Activated T-helper 17 cell treated with anti-CD3 and anti-CD28 coated beads, Interleukin-2, amount 50 U/mL, for 72 hours (primary cell): ENCODE results near the gene SCN2B. TPM values are rescaled to one million over a fixed set of nuclear protein-coding genes. Genes with fewer than 3 reads are reported as not detected.

Experiments
- ATAC-seq: fragments of 150-1000 bp; cut with Tn5 transposase; replicated peaks from 2 replicates; pipeline ENCODE4 v1.10.0; 2021; ENCODE audit warnings: mild to moderate bottlenecking, moderate library complexity
- H3K27ac Mint-ChIP-seq: one replicate; pipeline ENCODE4 v1.8.0; 2022; ENCODE audit warnings: mixed read lengths
- H3K27me3 Mint-ChIP-seq: one replicate; pipeline ENCODE4 v1.8.0; 2022; ENCODE audit warnings: mixed read lengths
- H3K36me3 Mint-ChIP-seq: one replicate; pipeline ENCODE4 v1.8.0; 2022; ENCODE audit warnings: low read depth, mild to moderate bottlenecking, mixed read lengths
- H3K4me1 Mint-ChIP-seq: one replicate; pipeline ENCODE4 v1.8.0; 2022; ENCODE audit warnings: mixed read lengths
- H3K4me3 Mint-ChIP-seq: one replicate; pipeline ENCODE4 v1.8.0; 2022; ENCODE audit warnings: mild to moderate bottlenecking, mixed read lengths
- H3K9me3 Mint-ChIP-seq: one replicate; pipeline ENCODE4 v1.8.0; 2022; ENCODE audit warnings: mixed read lengths
- total RNA-seq, 2 donors: library from RNA; stranded (reverse); gene quantifications; one replicate each; pipeline ENCODE4 v1.2.3, GENCODE V29; 2022

Gene SCN2B
- total RNA-seq, 2 donors from 2014 or later = 0.11 TPM; not detected in 1

DNA sequence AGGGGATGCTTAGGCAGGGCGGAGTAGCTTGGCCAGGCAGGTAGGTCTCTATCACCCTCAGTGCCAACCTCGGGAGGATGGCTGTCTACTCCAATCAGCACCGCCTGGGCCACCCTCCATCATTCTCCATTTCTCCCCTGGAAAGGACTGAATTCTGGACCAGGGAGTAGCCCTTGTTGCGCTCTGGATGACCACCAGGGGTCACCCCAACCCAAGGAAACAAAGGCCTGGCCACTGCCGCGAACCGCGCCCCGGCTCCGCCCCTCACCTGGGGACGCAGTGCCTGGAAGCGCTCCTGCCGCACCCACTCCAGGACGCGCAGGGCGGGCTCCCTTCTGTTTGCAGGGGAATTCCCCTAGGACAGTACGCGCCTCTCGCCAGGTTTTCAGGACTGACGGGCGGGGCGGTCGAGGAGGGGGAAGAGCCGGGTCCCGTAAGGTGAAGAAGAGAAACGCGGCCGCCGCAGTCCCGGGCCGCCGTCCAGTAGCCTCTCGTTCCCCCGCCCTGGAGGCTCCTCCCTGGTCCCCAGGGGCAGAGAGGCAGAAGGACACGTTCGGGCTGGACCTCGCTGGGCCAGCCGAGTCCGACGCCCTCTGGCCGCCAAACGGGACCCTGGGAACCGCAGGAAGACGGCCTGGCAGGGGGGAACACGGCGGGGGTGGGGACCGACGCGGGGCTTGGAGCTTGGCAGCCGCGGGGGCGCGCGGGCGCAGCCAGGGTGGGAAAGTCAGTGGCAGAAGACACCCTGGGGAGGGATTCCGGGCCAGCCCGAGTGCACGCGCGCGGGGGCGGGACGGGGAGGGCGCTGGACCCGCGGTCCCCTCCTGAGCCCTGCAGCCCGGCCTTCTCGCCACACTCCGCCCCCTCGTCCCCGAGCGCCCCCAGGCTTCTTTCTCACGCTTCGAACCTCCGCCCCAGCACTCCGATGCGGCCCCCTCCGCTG, 30.9 kb downstream of the SCN2B start:
- no peaks in the 10 kb centered on the region for H3K36me3 Mint-ChIP-seq
- H3K4me3 Mint-ChIP-seq = peak overlapping the region; percentile 83
- peak; percentile 99 for ATAC-seq

GRCh38 chr11:118144301-118145268, 31.9 kb downstream of the SCN2B start:
- Mint-ChIP-seq H3K4me3 (peak overlapping the region; percentile 83), H3K36me3 (no peaks in the 10 kb centered on the region), H3K9me3 (no peaks in the 10 kb centered on the region), H3K4me1 (no peaks in the 10 kb centered on the region), H3K27me3 (peaks cover 38% of the 10 kb centered on the region), H3K27ac (no peak overlapping the region)
- no peak for ATAC-seq

More for the DNA sequence above, 30.9 kb downstream of the SCN2B start:
- Mint-ChIP-seq H3K27me3 (peaks cover 32% of the 10 kb centered on the region), H3K4me1 (no peaks in the 10 kb centered on the region), H3K9me3 (no peaks in the 10 kb centered on the region), H3K27ac (peak overlapping the region; percentile 77)

- no peak for ATAC-seq
- Mint-ChIP-seq H3K27ac (no peak overlapping the region), H3K9me3 (no peaks in the 10 kb centered on the region), H3K36me3 (no peaks in the 10 kb centered on the region), H3K4me3 (no peak overlapping the region), H3K27me3 (peaks cover 44% of the 10 kb centered on the region), H3K4me1 (no peaks in the 10 kb centered on the region)
Observed at GRCh38 chr11:118143661-118144185, 32.7 kb downstream of the SCN2B start.

DNA sequence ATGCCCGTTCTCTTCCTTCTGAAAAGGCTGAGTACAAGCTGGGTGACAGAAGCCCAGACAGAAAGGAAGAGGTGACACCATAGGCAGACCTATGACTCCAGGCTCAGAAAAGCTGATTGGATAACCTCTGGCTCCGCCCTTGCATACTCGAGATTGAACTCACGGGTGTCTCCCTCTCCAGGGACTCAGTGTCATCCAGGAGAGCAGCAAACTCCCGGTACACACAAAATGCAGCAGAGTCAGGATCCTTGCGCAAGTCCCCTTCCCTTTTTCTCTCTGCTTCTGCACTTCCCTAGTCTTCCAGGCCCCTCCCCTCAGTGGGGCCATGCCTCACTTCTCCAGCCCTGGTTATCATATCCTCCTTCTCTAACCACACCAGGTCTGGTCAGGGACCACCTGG, 33.6 kb downstream of the SCN2B start:
- Mint-ChIP-seq H3K36me3 (no peaks in the 10 kb centered on the region), H3K27me3 (peaks cover 48% of the 10 kb centered on the region), H3K4me3 (no peak overlapping the region), H3K9me3 (no peaks in the 10 kb centered on the region), H3K4me1 (no peaks in the 10 kb centered on the region), H3K27ac (no peak overlapping the region)
- no peak for ATAC-seq

- no peaks in the 10 kb centered on the region for H3K4me1 Mint-ChIP-seq
- H3K27me3 Mint-ChIP-seq = peaks cover 48% of the 10 kb centered on the region
- no peaks in the 10 kb centered on the region for H3K36me3 Mint-ChIP-seq
- H3K4me3 Mint-ChIP-seq = no peak overlapping the region
- no peak for ATAC-seq
- no peaks in the 10 kb centered on the region for H3K9me3 Mint-ChIP-seq
- peak overlapping the region; percentile 3 for H3K27ac Mint-ChIP-seq
Observed at GRCh38 chr11:118142081-118142480, 34.4 kb downstream of the SCN2B start.

DNA sequence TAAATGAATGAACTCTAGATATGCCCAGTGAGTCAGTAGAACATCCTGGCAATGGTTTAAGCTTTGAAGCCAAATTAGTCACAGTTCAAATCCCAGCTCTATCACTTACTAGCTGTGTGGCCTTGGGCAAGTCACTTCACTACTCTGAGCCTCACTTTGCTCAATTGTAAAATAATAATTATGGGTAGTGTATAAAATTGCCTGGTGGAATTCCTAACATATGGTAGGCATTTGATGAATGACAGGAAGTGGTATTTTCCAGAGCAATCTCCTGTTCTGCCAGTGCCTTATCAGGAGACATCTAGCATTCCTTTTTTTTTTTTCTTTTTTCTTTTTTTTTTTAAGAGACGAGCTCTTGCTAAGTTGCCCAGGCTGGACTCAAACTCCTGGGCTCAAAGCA, 36.9 kb downstream of the SCN2B start:
- H3K4me1 Mint-ChIP-seq = no peaks in the 10 kb centered on the region
- no peaks in the 10 kb centered on the region for H3K36me3 Mint-ChIP-seq
- H3K27ac Mint-ChIP-seq = no peak overlapping the region
- no peaks in the 10 kb centered on the region for H3K9me3 Mint-ChIP-seq
- no peak overlapping the region for H3K4me3 Mint-ChIP-seq
- H3K27me3 Mint-ChIP-seq = peaks cover 54% of the 10 kb centered on the region
- ATAC-seq = peak; percentile 69

DNA sequence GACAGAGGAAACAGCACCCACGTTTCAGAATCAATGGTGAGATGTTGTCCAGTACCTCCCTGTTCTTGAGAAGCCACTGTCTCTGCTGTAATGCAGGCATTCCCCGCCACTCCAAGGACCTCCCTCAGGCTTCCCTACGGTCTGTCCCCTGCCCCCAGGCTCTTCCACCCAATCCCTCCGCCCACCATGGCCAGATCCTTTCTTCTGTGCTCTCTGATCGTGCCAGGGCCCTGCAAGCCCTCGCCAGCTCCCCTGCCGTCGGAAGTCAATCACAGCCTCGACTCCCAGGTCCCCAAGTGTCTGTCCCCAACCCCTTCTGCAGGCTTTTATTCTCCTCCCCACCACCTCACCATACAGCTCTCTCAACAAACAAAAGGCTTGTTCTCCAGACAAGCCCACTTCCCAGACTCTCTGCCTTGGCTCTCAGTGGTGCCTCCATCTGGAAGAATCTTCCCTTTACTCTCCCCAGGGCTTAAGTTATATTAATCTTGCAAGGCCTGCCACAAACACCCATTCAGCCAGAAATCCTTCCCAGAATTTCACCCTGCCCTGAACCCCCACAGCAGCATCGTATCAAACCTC, 37.5 kb downstream of the SCN2B start:
- Mint-ChIP-seq H3K9me3 (no peaks in the 10 kb centered on the region), H3K27ac (no peak overlapping the region), H3K4me1 (no peaks in the 10 kb centered on the region), H3K36me3 (no peaks in the 10 kb centered on the region), H3K27me3 (peaks cover 54% of the 10 kb centered on the region), H3K4me3 (no peak overlapping the region)
- ATAC-seq = no peak

- H3K4me3 Mint-ChIP-seq = no peak overlapping the region
- H3K27ac Mint-ChIP-seq = no peak overlapping the region
- H3K36me3 Mint-ChIP-seq = no peaks in the 10 kb centered on the region
- no peaks in the 10 kb centered on the region for H3K4me1 Mint-ChIP-seq
- no peak for ATAC-seq
- no peaks in the 10 kb centered on the region for H3K9me3 Mint-ChIP-seq
- peaks cover 41% of the 10 kb centered on the region for H3K27me3 Mint-ChIP-seq
Observed at GRCh38 chr11:118136801-118137200, 39.6 kb downstream of the SCN2B start.

DNA sequence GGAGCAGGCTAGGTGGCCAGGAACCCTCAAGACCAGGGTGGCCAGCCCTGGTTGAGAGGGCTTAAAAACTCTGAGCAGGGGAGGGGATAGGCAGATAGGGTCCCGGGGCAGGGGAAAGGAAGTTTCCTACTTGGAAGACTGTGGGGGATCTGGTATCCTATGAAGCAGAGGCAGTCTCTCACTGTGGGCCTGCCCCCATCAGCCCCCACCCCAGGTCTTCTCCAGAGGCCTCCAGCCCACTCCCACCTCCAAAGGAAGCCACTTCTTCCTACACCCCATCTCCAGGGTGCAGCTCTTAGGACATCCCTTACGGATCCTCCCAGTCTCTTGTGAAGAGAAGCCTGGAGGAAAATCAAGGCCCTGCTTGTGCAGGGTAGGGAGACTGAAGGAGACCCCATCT, 40.1 kb downstream of the SCN2B start:
- no peaks in the 10 kb centered on the region for H3K9me3 Mint-ChIP-seq
- ATAC-seq = no peak
- no peak overlapping the region for H3K27ac Mint-ChIP-seq
- H3K4me3 Mint-ChIP-seq = no peak overlapping the region
- peaks cover 38% of the 10 kb centered on the region for H3K27me3 Mint-ChIP-seq
- H3K4me1 Mint-ChIP-seq = no peaks in the 10 kb centered on the region
- H3K36me3 Mint-ChIP-seq = no peaks in the 10 kb centered on the region

DNA sequence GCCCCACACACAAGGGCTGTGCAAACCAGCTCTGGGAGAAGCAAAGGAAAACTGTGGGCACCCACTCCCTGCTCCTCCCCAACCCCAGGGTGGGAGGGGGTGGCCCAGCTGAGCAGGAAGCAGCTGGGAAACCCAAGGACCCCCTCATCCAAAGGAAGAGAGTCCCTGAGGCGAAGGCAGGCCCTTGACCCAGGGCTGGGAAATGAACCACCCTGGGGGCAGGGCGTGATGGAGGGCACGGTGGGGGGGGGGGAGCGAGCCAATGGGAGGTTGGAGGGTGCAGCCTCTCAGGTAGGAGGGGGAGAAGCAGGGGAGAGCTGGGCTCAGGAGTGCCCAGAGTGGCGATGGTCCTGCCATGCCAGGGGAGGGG, 40.7 kb downstream of the SCN2B start:
- no peak overlapping the region for H3K27ac Mint-ChIP-seq
- no peak overlapping the region for H3K4me3 Mint-ChIP-seq
- H3K4me1 Mint-ChIP-seq = no peaks in the 10 kb centered on the region
- H3K9me3 Mint-ChIP-seq = no peaks in the 10 kb centered on the region
- peaks cover 38% of the 10 kb centered on the region for H3K27me3 Mint-ChIP-seq
- no peak for ATAC-seq
- H3K36me3 Mint-ChIP-seq = no peaks in the 10 kb centered on the region

- Mint-ChIP-seq H3K9me3 (no peaks in the 10 kb centered on the region), H3K27ac (no peak overlapping the region), H3K4me1 (no peaks in the 10 kb centered on the region), H3K27me3 (peaks cover 33% of the 10 kb centered on the region), H3K4me3 (no peak overlapping the region), H3K36me3 (no peaks in the 10 kb centered on the region)
- ATAC-seq = no peak
Observed at GRCh38 chr11:118135051-118135795, 41.2 kb downstream of the SCN2B start.

DNA sequence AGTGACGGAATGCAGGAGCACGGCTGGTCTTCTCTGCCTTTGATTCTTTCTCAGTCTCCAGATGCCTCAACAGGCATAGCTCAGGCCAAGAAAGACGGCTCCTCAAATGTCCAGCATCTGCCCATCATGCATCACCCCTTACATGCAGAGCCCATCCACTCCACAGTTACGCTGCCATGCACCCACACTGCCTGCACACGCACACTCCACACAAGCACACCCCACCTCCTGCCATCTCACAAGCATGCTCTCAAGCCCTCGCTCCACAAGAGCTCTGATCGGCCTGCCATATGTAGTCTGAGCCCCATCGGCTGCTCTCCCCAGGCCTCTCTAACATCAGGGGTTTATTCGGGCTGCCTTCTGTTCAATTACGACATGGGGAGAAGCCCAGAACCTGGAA, 42.6 kb downstream of the SCN2B start:
- H3K4me1 Mint-ChIP-seq = no peaks in the 10 kb centered on the region
- no peak overlapping the region for H3K4me3 Mint-ChIP-seq
- H3K36me3 Mint-ChIP-seq = no peaks in the 10 kb centered on the region
- ATAC-seq = no peak
- H3K27ac Mint-ChIP-seq = no peak overlapping the region
- H3K27me3 Mint-ChIP-seq = peaks cover 30% of the 10 kb centered on the region
- no peaks in the 10 kb centered on the region for H3K9me3 Mint-ChIP-seq

DNA sequence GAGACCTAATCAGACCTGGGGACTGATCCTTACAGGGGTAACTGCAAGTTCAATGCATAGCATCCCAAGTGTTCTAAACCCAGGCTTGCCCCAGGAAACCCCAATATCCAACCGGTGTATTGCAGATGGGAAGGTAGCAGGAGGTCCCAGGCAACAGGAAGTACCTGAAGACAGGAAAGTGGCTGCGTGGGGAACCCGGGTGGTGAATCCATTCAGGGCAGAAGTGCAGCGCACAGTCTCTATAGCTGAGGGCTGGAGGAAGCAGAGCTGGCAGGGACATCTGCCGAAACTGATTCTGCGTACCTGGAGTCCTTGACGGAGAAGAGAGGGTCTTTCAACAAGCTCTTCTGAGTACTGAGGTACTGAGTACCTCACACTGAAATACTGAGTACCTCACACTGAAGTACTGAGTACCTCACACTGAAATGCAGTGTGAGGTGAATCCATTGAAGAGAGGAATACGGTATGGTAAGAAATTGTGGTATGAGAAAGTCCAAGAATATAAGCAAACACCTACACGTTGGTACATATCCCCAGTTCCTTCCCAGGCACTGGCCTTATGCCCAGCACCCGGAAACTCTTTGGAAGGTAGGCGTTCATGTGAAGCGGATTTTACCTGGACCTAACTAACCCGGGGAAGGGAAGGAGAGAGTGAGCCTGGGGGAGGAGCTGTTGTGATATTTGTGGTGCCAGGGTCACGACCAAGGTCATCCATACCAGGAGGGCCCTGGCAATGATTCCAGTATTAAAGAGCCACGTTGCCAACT, 43.9 kb downstream of the SCN2B start:
- Mint-ChIP-seq H3K4me3 (no peak overlapping the region), H3K27ac (no peak overlapping the region), H3K36me3 (no peaks in the 10 kb centered on the region), H3K27me3 (peaks cover 26% of the 10 kb centered on the region), H3K9me3 (no peaks in the 10 kb centered on the region), H3K4me1 (no peaks in the 10 kb centered on the region)
- no peak for ATAC-seq
